Gastroesophageal sphincter (tissue), 4 donors: ENCODE measurements around the gene NTRK1. TPM values are rescaled to one million over a fixed set of nuclear protein-coding genes. Genes with fewer than 3 reads are reported as not detected.

Source experiments
- ATAC-seq: fragments of 150-250 bp; one replicate; pipeline ENCODE4 v1.9.1; 2016; ENCODE audit warnings: mild to moderate bottlenecking, moderate library complexity
- H3K27ac ChIP-seq, 4 donors: fragments of 200-600 bp; sonication (generic) in 3 of 4; 1 replicate in 3 of 4; 2 replicates in 1 of 4; pipeline ENCODE4 v1.5.1; 2016 to 2019
- H3K27me3 ChIP-seq: fragments of 200-600 bp; sonication (generic); one replicate; pipeline ENCODE4 v1.5.1; 2019
- H3K36me3 ChIP-seq, 2 donors: fragments of 200-600 bp; sonication (generic); one replicate each; pipeline ENCODE4 v1.5.1; 2019; ENCODE audit warnings: control low read depth in 1 of 2
- H3K4me1 ChIP-seq, 3 donors: fragments of 200-600 bp; sonication (generic); 1 replicate in 2 of 3; 2 replicates in 1 of 3; pipeline ENCODE4 v1.5.1; 2016 to 2019; ENCODE audit warnings: control low read depth in 2 of 3
- H3K4me3 ChIP-seq, 2 donors: fragments of 200-600 bp; sonication (generic); one replicate each; pipeline ENCODE4 v1.5.1; 2019; ENCODE audit warnings: mild to moderate bottlenecking in 1 of 2, moderate library complexity in 1 of 2
- H3K9me3 ChIP-seq, 3 donors: fragments of 200-600 bp; sonication (generic); one replicate each; pipeline ENCODE4 v1.5.1; 2017 to 2019; ENCODE audit warnings: control low read depth in 2 of 3
- CTCF ChIP-seq, 4 experiments: fragments of 200-600 bp in 2 of 4; fragments of 450-650 bp in 2 of 4; sonication (generic) in 1 of 4; IDR thresholded peaks; one replicate each; pipeline ENCODE4 v1.5.1; 2017 to 2019; ENCODE audit warnings: antibody characterized with exemption in 4 of 4, mild to moderate bottlenecking in 2 of 4, moderate library complexity in 2 of 4
- EP300 ChIP-seq: sonication (generic); formaldehyde crosslinking; IDR thresholded peaks from one replicate; pipeline ENCODE4 v1.6.1; 2017; ENCODE audit warnings: antibody characterized with exemption, mild to moderate bottlenecking
- POLR2A ChIP-seq, 2 donors: fragments of 450-650 bp; IDR thresholded peaks; one replicate each; pipeline ENCODE4 v1.6.1; 2017; ENCODE audit warnings: antibody characterized with exemption in 2 of 2, mild to moderate bottlenecking in 2 of 2, moderate library complexity in 1 of 2
- POLR2AphosphoS5 ChIP-seq: sonication (generic); formaldehyde crosslinking; IDR thresholded peaks from one replicate; pipeline ENCODE4 v1.6.1; 2017; ENCODE audit warnings: antibody characterized with exemption
- WGBS, 2 donors: methylation state at CpG; one replicate each; pipeline ENCODE4 v1.1.5; 2018; ENCODE audit warnings: low coverage in 1 of 2; 5-methylcytosine and 5-hydroxymethylcytosine counted together
- total RNA-seq, 4 donors: library from RNA; depleted of rRNA; stranded (reverse); fragments of >200 nt; gene quantifications; one replicate each; pipeline ENCODE4 v1.1.0, GENCODE V29; 2016

Gene NTRK1
- total RNA-seq, 4 donors from 2014 or later, result 0.23 to 4.4 (median 0.72) TPM

GRCh38 chr1:156821801-156822200 is 38.9 kb upstream of the NTRK1 start:
- WGBS, 2 donors, result 42 to 64% methylated on average over 2 to 3 of the region's 4 CpGs
- no peak for TF ChIP-seq CTCF (IDR thresholded peaks at IDR 0.05)
- Histone ChIP-seq H3K27ac (no peak overlapping the region), H3K4me3 (no peak overlapping the region), H3K9me3 (no peaks in the 10 kb centered on the region), H3K4me1 (no peaks in the 10 kb centered on the region), H3K27me3 (peaks cover 7% of the 10 kb centered on the region), H3K36me3 (no peaks in the 10 kb centered on the region)
- ATAC-seq, result no peak

GRCh38 chr1:156822680-156823079 is 38.0 kb upstream of the NTRK1 start:
- Histone ChIP-seq H3K27me3 (peaks cover 12% of the 10 kb centered on the region), H3K4me3 (no peak overlapping the region), H3K9me3 (no peaks in the 10 kb centered on the region), H3K4me1 (no peaks in the 10 kb centered on the region), H3K36me3 (no peaks in the 10 kb centered on the region), H3K27ac (no peak overlapping the region)
- WGBS, 2 donors, result 64 to 80% methylated on average over 1 of the region's 1 CpG
- no peak for TF ChIP-seq EP300
- no peak for TF ChIP-seq POLR2AphosphoS5
- TF ChIP-seq POLR2A (IDR thresholded peaks at IDR 0.05), result no peak
- no peak for TF ChIP-seq CTCF (IDR thresholded peaks at IDR 0.05)
- ATAC-seq, result no peak

- no peaks in the 10 kb centered on the region for H3K36me3 ChIP-seq
- no peaks in the 10 kb centered on the region for H3K9me3 ChIP-seq
- H3K4me1 ChIP-seq, result no peaks in the 10 kb centered on the region
- H3K4me3 ChIP-seq, result no peak overlapping the region
- H3K27me3 ChIP-seq, result peaks cover 12% of the 10 kb centered on the region
- 82% methylated on average over 3 of the region's 5 CpGs; no CpG with 5 or more reads in 1 of the 2 donors for WGBS, 2 donors
- no peak for TF ChIP-seq EP300
- no peak for TF ChIP-seq POLR2A (IDR thresholded peaks at IDR 0.05)
- TF ChIP-seq CTCF (IDR thresholded peaks at IDR 0.05), result no peak
- no peak for TF ChIP-seq POLR2AphosphoS5
- no peak for ATAC-seq
- H3K27ac ChIP-seq, result no peak overlapping the region
Observed at GRCh38 chr1:156823210-156823790, 37.4 kb upstream of the NTRK1 start.

GRCh38 chr1:156826630-156827029 is 34.0 kb upstream of the NTRK1 start:
- Histone ChIP-seq H3K27ac (no peak overlapping the region), H3K27me3 (peaks cover 22% of the 10 kb centered on the region), H3K4me1 (no peaks in the 10 kb centered on the region), H3K9me3 (no peaks in the 10 kb centered on the region), H3K36me3 (no peaks in the 10 kb centered on the region), H3K4me3 (no peak overlapping the region)
- TF ChIP-seq POLR2AphosphoS5 (no peak), CTCF (IDR thresholded peaks at IDR 0.05) (no peak), EP300 (no peak), POLR2A (IDR thresholded peaks at IDR 0.05) (no peak)
- 58 to 60% methylated on average over 1 of the region's 1 CpG for WGBS, 2 donors
- ATAC-seq, result no peak

GRCh38 chr1:156828400-156829124 is 32.1 kb upstream of the NTRK1 start:
- peaks cover 20% of the 10 kb centered on the region for H3K27me3 ChIP-seq
- no peak overlapping the region for H3K27ac ChIP-seq
- H3K4me3 ChIP-seq, result no peak overlapping the region
- H3K9me3 ChIP-seq, result no peaks in the 10 kb centered on the region
- 51 to 74% methylated on average over 7 to 17 of the region's 18 CpGs for WGBS, 2 donors
- no peaks in the 10 kb centered on the region for H3K4me1 ChIP-seq
- no peaks in the 10 kb centered on the region for H3K36me3 ChIP-seq
- TF ChIP-seq POLR2A (IDR thresholded peaks at IDR 0.05) (no peak), CTCF (IDR thresholded peaks at IDR 0.05) (no peak), EP300 (no peak), POLR2AphosphoS5 (no peak)
- ATAC-seq, result no peak
